H1 (cell line): ENCODE results near the gene RPN2. TPM values are rescaled to one million over a fixed set of nuclear protein-coding genes. Genes with fewer than 3 reads are reported as not detected.

ENCODE experiments used
- CTCF ChIA-PET: fragments of 300-600 bp; sonication (Branson Sonifier 250); formaldehyde crosslinking; loops from one replicate; lab custom pipeline; 2021; ENCODE audit not compliant: partially characterized antibody; lab: Charles Lee
- POLR2A ChIA-PET: fragments of 300-600 bp; sonication (Branson Sonifier 250); formaldehyde crosslinking; loops from one replicate; lab custom pipeline; 2021; ENCODE audit warnings: inconsistent platforms; ENCODE audit not compliant: partially characterized antibody; lab: Charles Lee
- DNase-seq, 2 experiments: peaks; one replicate each; pipeline versions ENCODE4 v3.0.0 to v3.0.0-alpha.2; 2010 to 2022; ENCODE audit warnings: low spot score in 2 of 2, low read depth in 1 of 2, mixed read lengths in 1 of 2
- FAIRE-seq: peaks from 2 replicates; lab custom pipeline; 2011; peaks lifted over from hg19 to GRCh38; lab: Jason Lieb, UNC
- H2AFZ ChIP-seq: 2 replicates; pipeline ENCODE4 v1.8.1; 2012; ENCODE audit warnings: low read length, inconsistent platforms
- H2AK5ac ChIP-seq: 2 replicates; pipeline ENCODE4 v1.6.1; 2013; ENCODE audit warnings: low read depth, low read length
- H2BK120ac ChIP-seq: replicated peaks from 2 replicates; pipeline ENCODE3; 2013; ENCODE audit warnings: low read depth, low read length, inconsistent platforms
- H2BK12ac ChIP-seq: 2 replicates; pipeline ENCODE4 v1.6.1; 2013; ENCODE audit warnings: low read depth, low read length
- H2BK15ac ChIP-seq: 2 replicates; pipeline ENCODE4 v1.6.1; 2013; ENCODE audit warnings: low read length
- H2BK20ac ChIP-seq: 2 replicates; pipeline ENCODE4 v1.6.1; 2013; ENCODE audit warnings: low read length
- H2BK5ac ChIP-seq: 2 replicates; pipeline ENCODE4 v1.6.1; 2013; ENCODE audit warnings: low read depth, low read length
- H3K14ac ChIP-seq: 2 replicates; pipeline ENCODE4 v1.6.1; 2013; ENCODE audit warnings: inconsistent platforms; ENCODE audit not compliant: insufficient read length
- H3K18ac ChIP-seq: 2 replicates; pipeline ENCODE4 v1.6.1; 2013; ENCODE audit warnings: low read length; ENCODE audit errors: extremely low read depth
- H3K23ac ChIP-seq: 2 replicates; pipeline ENCODE4 v1.6.1; 2013; ENCODE audit warnings: inconsistent platforms; ENCODE audit not compliant: insufficient read length
- H3K23me2 ChIP-seq: 2 replicates; pipeline ENCODE4 v1.6.1; 2013; ENCODE audit warnings: low read depth, low read length
- H3K27ac ChIP-seq: 2 replicates; pipeline ENCODE4 v1.6.1; 2011; ENCODE audit warnings: low read depth, low read length, inconsistent platforms
- H3K27me3 ChIP-seq, 4 experiments: replicated peaks in 1 of 4; 1 replicate in 1 of 4; 2 replicates in 3 of 4; pipeline versions ENCODE4 v1.6.1 to v1.8.1; 2011 to 2013; ENCODE audit warnings: low read length in 3 of 4, mild to moderate bottlenecking in 3 of 4, inconsistent platforms in 2 of 4, mixed read lengths in 2 of 4, moderate library complexity in 1 of 4; ENCODE audit not compliant: control insufficient read depth in 3 of 4, insufficient read depth in 3 of 4; ENCODE audit errors: extremely low read depth in 1 of 4
- H3K36me3 ChIP-seq, 4 experiments: 2 replicates each; pipeline versions ENCODE4 v1.6.1 to v1.8.1; 2011 to 2013; ENCODE audit warnings: mild to moderate bottlenecking in 4 of 4, low read length in 3 of 4, moderate library complexity in 2 of 4, control low read depth in 1 of 4, inconsistent platforms in 1 of 4; ENCODE audit not compliant: insufficient read depth in 4 of 4, control insufficient read depth in 2 of 4
- H3K4ac ChIP-seq: replicated peaks from 2 replicates; pipeline ENCODE3; 2013; ENCODE audit warnings: low read length, low read depth, mixed read lengths, inconsistent platforms; ENCODE audit not compliant: insufficient read length
- H3K4me1 ChIP-seq, 4 experiments: replicated peaks in 1 of 4; 1 replicate in 1 of 4; 2 replicates in 3 of 4; pipeline versions ENCODE4 v1.6.1 to v1.8.1; 2011 to 2013; ENCODE audit warnings: low read length in 3 of 4, inconsistent platforms in 2 of 4, mixed read lengths in 1 of 4; ENCODE audit not compliant: insufficient read depth in 4 of 4, control insufficient read depth in 3 of 4
- H3K4me2 ChIP-seq, 2 experiments: 2 replicates each; pipeline versions ENCODE4 v1.6.1 to v1.8.1; 2011 to 2013; ENCODE audit warnings: low read depth in 2 of 2, low read length in 2 of 2, control low read depth in 1 of 2, inconsistent platforms in 1 of 2, mild to moderate bottlenecking in 1 of 2; ENCODE audit not compliant: insufficient read depth in 1 of 2
- H3K4me3 ChIP-seq, 4 experiments: fragments of 200-600, 300-600 bp in 1 of 4; sonication (generic), shearing (Covaris generic), sonication (Bioruptor Twin) in 1 of 4; 2 replicates each; pipeline versions ENCODE4 v1.5.1 to v1.8.1; 2011 to 2016; ENCODE audit warnings: low read length in 4 of 4, low read depth in 3 of 4, control low read depth in 2 of 4, inconsistent platforms in 2 of 4, mild to moderate bottlenecking in 2 of 4, mixed read lengths in 1 of 4, moderate library complexity in 1 of 4; ENCODE audit not compliant: insufficient read depth in 2 of 4; ENCODE audit errors: extremely low read depth in 1 of 4
- H3K56ac ChIP-seq: replicated peaks from 2 replicates; pipeline ENCODE3; 2013; ENCODE audit warnings: low read depth, mild to moderate bottlenecking, mixed read lengths, low read length, inconsistent platforms; ENCODE audit not compliant: insufficient read length
- H3K79me1 ChIP-seq: 2 replicates; pipeline ENCODE4 v1.6.1; 2013; ENCODE audit warnings: low read depth, low read length, control low read depth
- H3K79me2 ChIP-seq, 2 experiments: 2 replicates each; pipeline versions ENCODE4 v1.6.1 to v1.8.1; 2012 to 2013; ENCODE audit warnings: low read length in 2 of 2, mild to moderate bottlenecking in 2 of 2, inconsistent platforms in 1 of 2; ENCODE audit not compliant: insufficient read depth in 2 of 2, control insufficient read depth in 1 of 2
- H3K9ac ChIP-seq, 4 experiments: replicated peaks in 1 of 4; 1 replicate in 1 of 4; 2 replicates in 3 of 4; pipeline versions ENCODE4 v1.6.1 to v1.8.1; 2011 to 2013; ENCODE audit warnings: low read depth in 3 of 4, low read length in 3 of 4, control low read depth in 2 of 4, mild to moderate bottlenecking in 2 of 4, moderate library complexity in 2 of 4, inconsistent platforms in 1 of 4; ENCODE audit errors: extremely low read depth in 1 of 4
- H3K9me3 ChIP-seq, 2 experiments: 2 replicates each; pipeline versions ENCODE4 v1.6.1 to v1.8.1; 2012 to 2013; ENCODE audit warnings: mild to moderate bottlenecking in 2 of 2, moderate library complexity in 2 of 2, control low read depth in 1 of 2, inconsistent platforms in 1 of 2, low read depth in 1 of 2, low read length in 1 of 2, mixed read lengths in 1 of 2; ENCODE audit not compliant: insufficient read depth in 2 of 2
- H4K20me1 ChIP-seq, 2 experiments: replicated peaks in 1 of 2; 2 replicates each; pipeline versions ENCODE3 to v1.8.1; 2011 to 2013; ENCODE audit warnings: inconsistent platforms in 2 of 2, low read length in 2 of 2, mild to moderate bottlenecking in 1 of 2; ENCODE audit not compliant: insufficient read depth in 2 of 2, control insufficient read depth in 1 of 2
- H4K5ac ChIP-seq: 2 replicates; pipeline ENCODE4 v1.6.1; 2013; ENCODE audit warnings: low read length, low read depth, mixed read lengths, inconsistent platforms; ENCODE audit not compliant: insufficient read length
- H4K8ac ChIP-seq: 2 replicates; pipeline ENCODE4 v1.8.0; 2013; ENCODE audit warnings: mild to moderate bottlenecking, moderate library complexity, low read length, inconsistent platforms; ENCODE audit not compliant: insufficient read depth; ENCODE audit errors: extremely low read depth
- H4K91ac ChIP-seq: replicated peaks from 2 replicates; pipeline ENCODE3; 2013; ENCODE audit warnings: low read length, mixed read lengths, inconsistent platforms; ENCODE audit not compliant: insufficient read length
- BACH1 ChIP-seq: IDR thresholded peaks from 2 replicates; pipeline ENCODE4 v1.6.1; 2012; ENCODE audit warnings: low read length, improper control_type of control experiment
- CBX5 ChIP-seq: fragments of 300-800, 300-1000 bp; sonication (generic); IDR thresholded peaks from 2 replicates; pipeline ENCODE4 v1.7.1; 2016; ENCODE audit warnings: antibody characterized with exemption, low read length, low read depth
- CREB1 ChIP-seq: IDR thresholded peaks from 2 replicates; pipeline ENCODE4 v1.6.1; 2012; ENCODE audit warnings: inconsistent platforms
- CTBP2 ChIP-seq: IDR thresholded peaks from 2 replicates; pipeline ENCODE4 v1.7.0; 2011; ENCODE audit warnings: borderline replicate concordance, mild to moderate bottlenecking, moderate library complexity, mixed read lengths, low read length; ENCODE audit not compliant: insufficient read depth, insufficient read length
- HDAC2 ChIP-seq, 2 experiments: fragments of 300-600 bp in 1 of 2; sonication (generic) in 1 of 2; IDR thresholded peaks; 2 replicates each; pipeline ENCODE4 v1.6.1; 2011 to 2012; ENCODE audit warnings: low read depth in 2 of 2, low read length in 2 of 2, mild to moderate bottlenecking in 2 of 2, moderate library complexity in 2 of 2, borderline replicate concordance in 1 of 2, inconsistent platforms in 1 of 2
- HDAC6 ChIP-seq: IDR thresholded peaks from one replicate; pipeline ENCODE4 v1.7.1; 2012; ENCODE audit warnings: low read depth, mild to moderate bottlenecking, inconsistent platforms, low read length, moderate library complexity
- KDM1A ChIP-seq: fragments of 200-600, 300-600 bp; sonication (generic); IDR thresholded peaks from 2 replicates; pipeline ENCODE4 v1.7.1; 2016; ENCODE audit warnings: mild to moderate bottlenecking, low read length, borderline replicate concordance
- NANOG ChIP-seq: IDR thresholded peaks from 2 replicates; pipeline ENCODE4 v1.6.1; 2011; ENCODE audit warnings: low read length, low read depth, mild to moderate bottlenecking, inconsistent platforms; ENCODE audit not compliant: insufficient read depth, poor library complexity, severe bottlenecking
- SIRT6 ChIP-seq: IDR thresholded peaks from one replicate; pipeline ENCODE4 v1.7.1; 2012; ENCODE audit warnings: low read length, inconsistent platforms
- SIX5 ChIP-seq: IDR thresholded peaks from 2 replicates; pipeline ENCODE4 v1.6.1; 2011; ENCODE audit warnings: mild to moderate bottlenecking, low read depth, low read length
- ZNF274 ChIP-seq: IDR thresholded peaks from 2 replicates; pipeline ENCODE4 v1.7.0; 2012; ENCODE audit warnings: low read length, borderline replicate concordance; ENCODE audit errors: extremely low read depth
- WGBS, 2 experiments: shearing (Covaris generic) in 1 of 2; methylation state at CpG; one replicate each; pipeline versions ENCODE4 v1.1.6 to v1.1.7; 2013 to 2015; ENCODE audit warnings: low lambda C conversion rate in 2 of 2, mixed read lengths in 2 of 2, inconsistent platforms in 1 of 2, low coverage in 1 of 2, missing lambda C conversion rate in 1 of 2; ENCODE audit not compliant: insufficient replicate concordance in 2 of 2, insufficient coverage in 1 of 2, insufficient read length in 1 of 2; ENCODE audit errors: extremely low coverage in 1 of 2, missing lambda C conversion rate in 1 of 2; 5-methylcytosine and 5-hydroxymethylcytosine counted together
- polyA plus RNA-seq, 7 experiments: library from polyadenylated mRNA; depleted of rRNA in 3 of 7; stranded (reverse) in 5 of 7; unstranded in 2 of 7; fragments of >200 nt in 5 of 7; fragments of 200-250 nt in 2 of 7; gene quantifications; 1 replicate in 5 of 7; 2 replicates in 1 of 7; 4 replicates in 1 of 7; pipeline versions ENCODE4 v1.2.1 to v1.2.3, GENCODE V29; 2011 to 2013; ENCODE audit warnings: missing spikeins in 2 of 7, mixed read lengths in 2 of 7
- total RNA-seq: library from RNA; stranded (reverse); fragmentation: NEBNext Ultra II Directional; extraction: Animal tissue kit (Norgen Biotek cat#: 25700); gene quantifications from 2 replicates; pipeline ENCODE4 v1.2.1, GENCODE V29; 2021
- TF ChIP-seq, protein P1 (sequence below): IDR thresholded peaks from 2 replicates; pipeline ENCODE4 v1.6.1; 2012; ENCODE audit warnings: low read length, inconsistent platforms

Gene RPN2
- total and polyA plus RNA-seq, 2 of the 8 experiments (the other 6 are each of a cell fraction or from before 2014, with no cell fraction given): 236 to 379 TPM

DNA sequence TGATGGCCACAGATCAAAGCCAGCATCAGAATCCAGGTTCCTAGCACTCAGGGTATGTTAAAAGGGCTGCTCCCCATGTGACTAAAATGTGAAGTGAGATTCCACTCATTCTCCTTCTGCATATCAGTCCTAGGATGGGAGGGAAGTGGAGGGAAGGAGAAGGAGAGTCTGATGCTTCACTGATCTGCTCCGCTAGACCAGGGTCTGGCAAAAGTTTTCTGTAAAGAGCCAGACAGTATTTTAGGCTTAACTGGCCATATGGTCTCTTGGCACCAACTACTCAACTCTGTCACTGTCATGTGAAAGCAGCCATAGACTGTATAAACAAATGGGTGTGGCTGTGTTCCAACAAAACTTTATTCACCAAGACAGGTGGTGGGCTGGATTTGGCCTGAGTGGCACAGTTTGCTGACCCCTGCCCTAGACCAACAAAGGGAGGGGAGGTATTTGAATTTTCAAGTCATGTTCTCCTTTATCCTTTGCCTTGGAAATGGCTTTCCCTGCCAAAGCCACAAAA is 59.9 kb downstream of the RPN2 start:
- Histone ChIP-seq H4K8ac (no peak overlapping the region), H3K9me3 (no peaks in the 10 kb centered on the region), H3K27ac (no peak overlapping the region), H2BK5ac (no peak overlapping the region), H3K36me3 (peaks cover 35 to 96% (median 79%) of the 10 kb centered on the region in 4 experiments), H3K56ac (no peak overlapping the region), H3K4me1 (no peaks in the 10 kb centered on the region; a peak in 1 of 7 replicates), H3K14ac (no peak overlapping the region), H2BK20ac (no peak overlapping the region), H2BK120ac (no peak overlapping the region), H3K23me2 (no peaks in the 10 kb centered on the region), H2BK15ac (no peak overlapping the region), H2BK12ac (no peak overlapping the region), H4K5ac (no peak overlapping the region), H4K91ac (no peak overlapping the region), H3K79me2 (no peaks in the 10 kb centered on the region), H3K27me3 (no peaks in the 10 kb centered on the region), H4K20me1 (peaks cover 0 to 2% of the 10 kb centered on the region in 2 experiments), H3K9ac (no peak overlapping the region), H3K23ac (no peak overlapping the region), H3K18ac (no peak overlapping the region), H3K4me3 (no peak overlapping the region), H3K4ac (no peak overlapping the region), H2AK5ac (no peak overlapping the region), H3K79me1 (no peaks in the 10 kb centered on the region), H2AFZ (no peak overlapping the region), H3K4me2 (no peak overlapping the region)
- DNase-seq: no peak
- no peak for FAIRE-seq
- POLR2A ChIA-PET: interaction anchor here (1.7 to 1.9 kb wide), 2 partner anchors 12 to 18 kb away, joined by 4 read pairs; no protein-coding TSS in a partner anchor
- CTCF ChIA-PET: interaction anchor here (1.0 kb wide), 1 partner anchor 43 kb away, joined by 4 read pairs; no protein-coding TSS in a partner anchor
- TF ChIP-seq HDAC2 (IDR thresholded peaks at IDR 0.05; ENCODE audit: borderline replicate concordance in 1 of 2, low read depth in 2 of 2, low read length in 2 of 2) (no peak), SIRT6 (no peak), CTBP2 (no peak), KDM1A (no peak), ZNF274 (no peak), BACH1 (no peak), CBX5 (no peak), CREB1 (no peak), HDAC6 (no peak), NANOG (no peak), SIX5 (no peak)
- TF ChIP-seq, protein P1, sequence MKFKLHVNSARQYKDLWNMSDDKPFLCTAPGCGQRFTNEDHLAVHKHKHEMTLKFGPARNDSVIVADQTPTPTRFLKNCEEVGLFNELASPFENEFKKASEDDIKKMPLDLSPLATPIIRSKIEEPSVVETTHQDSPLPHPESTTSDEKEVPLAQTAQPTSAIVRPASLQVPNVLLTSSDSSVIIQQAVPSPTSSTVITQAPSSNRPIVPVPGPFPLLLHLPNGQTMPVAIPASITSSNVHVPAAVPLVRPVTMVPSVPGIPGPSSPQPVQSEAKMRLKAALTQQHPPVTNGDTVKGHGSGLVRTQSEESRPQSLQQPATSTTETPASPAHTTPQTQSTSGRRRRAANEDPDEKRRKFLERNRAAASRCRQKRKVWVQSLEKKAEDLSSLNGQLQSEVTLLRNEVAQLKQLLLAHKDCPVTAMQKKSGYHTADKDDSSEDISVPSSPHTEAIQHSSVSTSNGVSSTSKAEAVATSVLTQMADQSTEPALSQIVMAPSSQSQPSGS: no peak
- WGBS, 2 experiments: 100% methylated on average over 1 of the region's 1 CpG; no CpG with 5 or more reads in 1 of the 2 experiments
